A549 (cell line): Measurements from ENCODE around the gene AGTPBP1. TPM values are rescaled to one million over a fixed set of nuclear protein-coding genes. Genes with fewer than 3 reads are reported as not detected.

Source experiments
- ATAC-seq, 2 experiments: fragments of 200-7000 bp in 1 of 2; fragments of >200 bp in 1 of 2; cut with Nextera tagmentation in 1 of 2; cut with Tn5 transposase in 1 of 2; 3 replicates each; pipeline versions ENCODE4 v1.8.0 to v1.9.1; 2018 to 2020; ENCODE audit warnings: mild to moderate bottlenecking in 1 of 2, moderate library complexity in 1 of 2
- CTCF ChIA-PET: fragments of 300-600 bp; sonication (Branson Sonifier 250); formaldehyde crosslinking; extraction: SDS; loops from one replicate; lab custom pipeline; 2021; ENCODE audit warnings: antibody characterized with exemption, inconsistent platforms; lab: Yijun Ruan, JAX
- POLR2A ChIA-PET: fragments of 350-600 bp; formaldehyde crosslinking; extraction: SDS; loops from one replicate; lab custom pipeline; 2021; ENCODE audit warnings: antibody characterized with exemption, inconsistent platforms; lab: Yijun Ruan, JAX
- DNase-seq, 2 experiments: peaks; one replicate each; pipeline versions ENCODE4 v3.0.0 to v3.0.0-alpha.2; 2011 to 2016; ENCODE audit warnings: low read depth in 1 of 2, low spot score in 1 of 2
- FAIRE-seq: peaks from 2 replicates; lab custom pipeline; 2011; peaks lifted over from hg19 to GRCh38; lab: Jason Lieb, UNC
- H3K27ac ChIP-seq, 2 experiments: fragments of >200 bp; sonication (Bioruptor Twin); formaldehyde crosslinking; 3 replicates each; pipeline ENCODE4 v1.5.1; 2016 to 2017
- H3K4me1 ChIP-seq: fragments of >200 bp; sonication (Bioruptor Twin); formaldehyde crosslinking; 3 replicates; pipeline ENCODE4 v1.6.1; 2016
- H3K4me2 ChIP-seq: fragments of >200 bp; sonication (Bioruptor Twin); formaldehyde crosslinking; 3 replicates; pipeline ENCODE4 v1.6.1; 2016
- H3K4me3 ChIP-seq: fragments of >200 bp; sonication (Bioruptor Twin); formaldehyde crosslinking; 3 replicates; pipeline ENCODE4 v1.5.1; 2016
- H3K9me3 ChIP-seq: fragments of >200 bp; sonication (Bioruptor Twin); formaldehyde crosslinking; 3 replicates; pipeline ENCODE4 v1.6.1; 2016
- ATOH8 ChIP-seq: fragments of 250-450 bp; sonication (Bioruptor Pico); IDR thresholded peaks from 2 replicates; pipeline ENCODE4 v1.5.0; 2020; ENCODE audit warnings: low read depth, mild to moderate bottlenecking, moderate library complexity
- CEBPB ChIP-seq, 2 experiments: fragments of >200 bp in 1 of 2; sonication (Bioruptor Twin) in 1 of 2; formaldehyde crosslinking in 1 of 2; IDR thresholded peaks; 2 replicates each; pipeline ENCODE4 v1.6.1; 2012 to 2016
- CHD4 ChIP-seq: fragments of 200-600 bp; sonication (generic); IDR thresholded peaks from 2 replicates; pipeline ENCODE4 v1.6.1; 2016; ENCODE audit warnings: antibody characterized with exemption, mild to moderate bottlenecking, borderline replicate concordance
- CTCF ChIP-seq: fragments of >200 bp; sonication (Bioruptor Twin); formaldehyde crosslinking; IDR thresholded peaks from 3 replicates; pipeline ENCODE4 v1.5.1; 2016
- EP300 ChIP-seq, 2 experiments: fragments of >200 bp; sonication (Bioruptor Twin); formaldehyde crosslinking; IDR thresholded peaks; 2 replicates in 1 of 2; 3 replicates in 1 of 2; pipeline ENCODE4 v1.6.1; 2016 to 2017
- FOSB ChIP-seq: fragments of 250-450 bp; sonication (Bioruptor Pico); IDR thresholded peaks from 2 replicates; pipeline ENCODE4 v1.5.0; 2020; ENCODE audit warnings: mild to moderate bottlenecking, moderate library complexity
- FOSL2 ChIP-seq, 2 experiments: fragments of 450-650 bp in 1 of 2; fragments of >200 bp in 1 of 2; sonication (Bioruptor Twin) in 1 of 2; formaldehyde crosslinking; IDR thresholded peaks; 2 replicates each; pipeline versions ENCODE4 v1.5.0 to v1.6.1; 2016 to 2020; ENCODE audit warnings: mild to moderate bottlenecking in 1 of 2, moderate library complexity in 1 of 2
- FOXS1 ChIP-seq: fragments of 250-450 bp; sonication (Bioruptor Pico); IDR thresholded peaks from 2 replicates; pipeline ENCODE4 v1.5.0; 2020; ENCODE audit warnings: mild to moderate bottlenecking, moderate library complexity
- GATA3 ChIP-seq: IDR thresholded peaks from 2 replicates; pipeline ENCODE4 v1.6.1; 2012; ENCODE audit warnings: borderline replicate concordance
- HEYL ChIP-seq: fragments of 250-450 bp; sonication (Bioruptor Pico); IDR thresholded peaks from 2 replicates; pipeline ENCODE4 v1.8.0; 2021; ENCODE audit warnings: mild to moderate bottlenecking, moderate library complexity
- HOXA7 ChIP-seq: fragments of 250-450 bp; sonication (Bioruptor Pico); IDR thresholded peaks from 2 replicates; pipeline ENCODE4 v1.5.0; 2020; ENCODE audit warnings: mild to moderate bottlenecking, moderate library complexity
- HOXB5 ChIP-seq: fragments of 250-450 bp; sonication (Bioruptor Pico); IDR thresholded peaks from 2 replicates; pipeline ENCODE4 v1.5.0; 2020; ENCODE audit warnings: mild to moderate bottlenecking, moderate library complexity
- JUN ChIP-seq, 2 experiments: fragments of >200 bp; sonication (Bioruptor Twin); formaldehyde crosslinking; IDR thresholded peaks; 2 replicates in 1 of 2; 3 replicates in 1 of 2; pipeline ENCODE4 v1.6.1; 2016 to 2017
- KDM1A ChIP-seq: fragments of 200-600 bp; sonication (generic); IDR thresholded peaks from 2 replicates; pipeline ENCODE4 v1.6.1; 2016; ENCODE audit warnings: low read depth, mild to moderate bottlenecking
- MAFK ChIP-seq: fragments of 450-650 bp; IDR thresholded peaks from 2 replicates; pipeline ENCODE4 v1.6.1; 2014; ENCODE audit not compliant: partially characterized antibody
- MAZ ChIP-seq: fragments of 150-350 bp; IDR thresholded peaks from 2 replicates; pipeline ENCODE4 v1.6.1; 2014; ENCODE audit warnings: antibody characterized with exemption, low read depth, low read length, borderline replicate concordance
- NPAS2 ChIP-seq: fragments of 250-450 bp; sonication (Bioruptor Pico); IDR thresholded peaks from 2 replicates; pipeline ENCODE4 v1.8.0; 2022; ENCODE audit warnings: mild to moderate bottlenecking, moderate library complexity, borderline replicate concordance
- NR3C1 ChIP-seq: fragments of >200 bp; sonication (Bioruptor Twin); formaldehyde crosslinking; IDR thresholded peaks from 3 replicates; pipeline ENCODE4 v1.6.1; 2017
- POLR2A ChIP-seq: IDR thresholded peaks from 2 replicates; pipeline ENCODE4 v1.6.1; 2012; ENCODE audit warnings: mild to moderate bottlenecking, low read length
- RCOR1 ChIP-seq: fragments of 150-350 bp; IDR thresholded peaks from 2 replicates; pipeline ENCODE4 v1.6.1; 2014; ENCODE audit warnings: antibody characterized with exemption, low read length, low read depth
- RFX5 ChIP-seq: fragments of 450-650 bp; IDR thresholded peaks from 2 replicates; pipeline ENCODE4 v1.7.1; 2014; ENCODE audit warnings: antibody characterized with exemption, mild to moderate bottlenecking, moderate library complexity
- SMC3 ChIP-seq: fragments of >200 bp; sonication (Bioruptor Twin); formaldehyde crosslinking; IDR thresholded peaks from 3 replicates; pipeline ENCODE4 v1.6.1; 2018; ENCODE audit warnings: inconsistent platforms
- TFCP2L1 ChIP-seq: fragments of 250-450 bp; sonication (Bioruptor Pico); IDR thresholded peaks from 2 replicates; pipeline ENCODE4 v1.5.0; 2021; ENCODE audit warnings: mild to moderate bottlenecking
- USF2 ChIP-seq: fragments of 450-650 bp; IDR thresholded peaks from 2 replicates; pipeline ENCODE4 v1.6.1; 2014; ENCODE audit warnings: antibody characterized with exemption
- ZC3H11A ChIP-seq: fragments of 450-650 bp; IDR thresholded peaks from 2 replicates; pipeline ENCODE4 v1.6.1; 2014; ENCODE audit warnings: antibody characterized with exemption, mild to moderate bottlenecking
- WGBS: methylation state at CpG from one replicate; pipeline ENCODE4 v1.1.6; 2017; ENCODE audit errors: missing lambda C conversion rate; 5-methylcytosine and 5-hydroxymethylcytosine counted together
- polyA plus RNA-seq, 4 experiments: library from polyadenylated mRNA; depleted of rRNA in 3 of 4; stranded (reverse); fragments of >200 nt; fragmentation: RNase III in 1 of 4; extraction: RNeasy Plus Mini Kit Qiagen cat#74134 plus additional on column Dnase treatment in 1 of 4; gene quantifications; 2 replicates in 3 of 4; 3 replicates in 1 of 4; pipeline ENCODE4 v1.2.3, GENCODE V29; 2011 to 2017

AGTPBP1 gene
- polyA plus RNA-seq, 2 of the 4 experiments (the other 2 are of a cell fraction): 8.9 to 18.8 TPM

GRCh38 chr9:85536514-85536913 is 205.2 kb downstream of the AGTPBP1 start:
- Histone ChIP-seq H3K4me1 (no peaks in the 10 kb centered on the region), H3K4me2 (no peak overlapping the region), H3K27ac (no peak overlapping the region), H3K4me3 (no peak overlapping the region), H3K9me3 (no peaks in the 10 kb centered on the region)
- no peak for FAIRE-seq
- no peak for DNase-seq
- WGBS: 77% methylated on average over 6 of the region's 6 CpGs
- POLR2A ChIA-PET: no interaction called here
- TF ChIP-seq NR3C1 (no peak), CEBPB (IDR thresholded peaks at IDR 0.05) (no peak), MAZ (no peak), HEYL (CRISPR knock-in tag) (no peak), JUN (IDR thresholded peaks at IDR 0.05) (no peak), CHD4 (no peak), NPAS2 (CRISPR knock-in tag) (no peak), MAFK (no peak), KDM1A (no peak), SMC3 (no peak), GATA3 (no peak), RFX5 (no peak), POLR2A (no peak), FOSB (CRISPR knock-in tag) (no peak), HOXB5 (CRISPR knock-in tag) (no peak), FOXS1 (CRISPR knock-in tag) (no peak)
- no peak for ATAC-seq
- CTCF ChIA-PET: no interaction called here

DNA sequence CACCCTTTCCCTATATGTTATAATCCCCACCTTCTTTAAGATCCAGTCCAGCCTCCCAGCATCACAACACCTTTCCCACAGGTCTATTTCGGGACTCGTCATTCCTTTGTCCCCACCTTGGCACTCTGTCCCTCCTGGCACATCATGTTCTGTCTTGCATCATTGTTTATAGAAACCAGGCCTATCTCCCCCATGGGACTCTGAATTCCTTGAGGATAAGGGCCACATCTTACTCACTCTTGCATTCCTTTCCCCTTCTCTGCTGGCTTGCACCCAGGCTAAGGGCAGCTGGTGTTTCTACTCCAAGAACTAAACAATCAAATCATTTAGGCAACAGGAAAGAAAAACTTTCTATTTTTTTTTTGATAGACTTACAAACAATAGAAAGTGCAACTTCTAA is 205.7 kb downstream of the AGTPBP1 start:
- FAIRE-seq (no peak), DNase-seq (no peak), ATAC-seq (no peak)
- 63% methylated on average over 2 of the region's 2 CpGs for WGBS
- ChIA-PET CTCF (no interaction called here), POLR2A (no interaction called here)
- no peaks in the 10 kb centered on the region for H3K9me3 ChIP-seq
- no peak overlapping the region for H3K4me3 ChIP-seq
- H3K27ac ChIP-seq: no peak overlapping the region; a peak in 1 of 6 replicates
- no peak overlapping the region for H3K4me2 ChIP-seq
- H3K4me1 ChIP-seq: no peaks in the 10 kb centered on the region
- no peak for TF ChIP-seq FOSB (CRISPR knock-in tag)
- no peak for TF ChIP-seq ZC3H11A
- no peak for TF ChIP-seq CTCF
- no peak for TF ChIP-seq ATOH8 (CRISPR knock-in tag)
- no peak for TF ChIP-seq USF2
- no peak for TF ChIP-seq HOXB5 (CRISPR knock-in tag)
- TF ChIP-seq HOXA7 (CRISPR knock-in tag): no peak
- no peak for TF ChIP-seq SMC3
- no peak for TF ChIP-seq EP300 (IDR thresholded peaks at IDR 0.05)
- no peak for TF ChIP-seq GATA3
- no peak for TF ChIP-seq RCOR1
- no peak for TF ChIP-seq FOSL2 (IDR thresholded peaks at IDR 0.05)
- TF ChIP-seq FOSL2 (CRISPR knock-in tag; IDR thresholded peaks at IDR 0.05): no peak
- TF ChIP-seq TFCP2L1: no peak
- no peak for TF ChIP-seq JUN (IDR thresholded peaks at IDR 0.05)
